ENCODE results near the gene DENND2C.

DNA sequence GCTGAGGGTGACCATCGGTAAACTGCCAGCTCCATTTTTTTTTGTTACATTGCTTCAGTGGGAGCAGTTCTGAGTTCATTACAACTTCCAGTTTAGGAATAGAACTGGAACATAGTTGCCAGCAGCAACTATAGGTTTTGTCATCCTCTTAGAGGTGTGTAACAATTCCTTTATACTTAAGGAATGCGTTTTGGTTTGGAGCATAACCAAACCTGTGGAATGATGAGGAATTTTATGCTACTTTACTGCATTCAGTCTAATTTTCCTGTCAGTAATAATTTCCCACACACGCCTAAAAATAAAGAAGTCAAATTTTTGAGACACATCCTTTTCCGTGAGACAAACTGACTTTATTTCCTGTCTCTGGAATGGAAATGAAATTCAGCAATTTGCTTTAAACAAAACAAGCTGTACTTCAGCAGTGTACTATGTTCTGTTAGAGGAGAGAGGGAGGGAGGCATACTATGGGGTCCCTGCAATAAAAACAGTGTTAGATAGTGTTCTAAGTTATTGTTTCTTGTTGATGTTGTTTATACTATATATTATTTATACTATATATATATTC is 30.3 kb upstream of the DENND2C start:
- TF ChIP-seq, protein P1, sequence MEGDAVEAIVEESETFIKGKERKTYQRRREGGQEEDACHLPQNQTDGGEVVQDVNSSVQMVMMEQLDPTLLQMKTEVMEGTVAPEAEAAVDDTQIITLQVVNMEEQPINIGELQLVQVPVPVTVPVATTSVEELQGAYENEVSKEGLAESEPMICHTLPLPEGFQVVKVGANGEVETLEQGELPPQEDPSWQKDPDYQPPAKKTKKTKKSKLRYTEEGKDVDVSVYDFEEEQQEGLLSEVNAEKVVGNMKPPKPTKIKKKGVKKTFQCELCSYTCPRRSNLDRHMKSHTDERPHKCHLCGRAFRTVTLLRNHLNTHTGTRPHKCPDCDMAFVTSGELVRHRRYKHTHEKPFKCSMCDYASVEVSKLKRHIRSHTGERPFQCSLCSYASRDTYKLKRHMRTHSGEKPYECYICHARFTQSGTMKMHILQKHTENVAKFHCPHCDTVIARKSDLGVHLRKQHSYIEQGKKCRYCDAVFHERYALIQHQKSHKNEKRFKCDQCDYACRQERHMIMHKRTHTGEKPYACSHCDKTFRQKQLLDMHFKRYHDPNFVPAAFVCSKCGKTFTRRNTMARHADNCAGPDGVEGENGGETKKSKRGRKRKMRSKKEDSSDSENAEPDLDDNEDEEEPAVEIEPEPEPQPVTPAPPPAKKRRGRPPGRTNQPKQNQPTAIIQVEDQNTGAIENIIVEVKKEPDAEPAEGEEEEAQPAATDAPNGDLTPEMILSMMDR (IDR thresholded peaks at IDR 0.05; ENCODE audit: low read length): no peak
- no peak for TF ChIP-seq EZH2 (IDR thresholded peaks at IDR 0.05; ENCODE audit: borderline replicate concordance, low read length)

All from OCI-LY1 (cell line).